GM21529 (cell line): Measurements from ENCODE around the gene ADIPOQ.
"Not testable (repeated sequence)": the region's sequence is repeated elsewhere in the genome, so short reads cannot be mapped to it uniquely, and the experiment has no call there.

Experiments used
- ATAC-seq: cut with Tn5 transposase; IDR thresholded peaks from one replicate; pipeline ENCODE4 v1.9.1; 2021; ENCODE audit not compliant: unreplicated experiment

ADIPOQ gene

GRCh38 chr3:186870421-186871201, 28.1 kb downstream of the ADIPOQ start:
- no peak for ATAC-seq

GRCh38 chr3:186871403-186871924, 29.0 kb downstream of the ADIPOQ start:
- ATAC-seq: no peak

GRCh38 chr3:186873796-186874195, 31.3 kb downstream of the ADIPOQ start:
- ATAC-seq: not testable (repeated sequence)

GRCh38 chr3:186874216-186874615, 31.7 kb downstream of the ADIPOQ start:
- not testable (repeated sequence) for ATAC-seq

GRCh38 chr3:186874841-186875240, 32.3 kb downstream of the ADIPOQ start:
- not testable (repeated sequence) for ATAC-seq

DNA sequence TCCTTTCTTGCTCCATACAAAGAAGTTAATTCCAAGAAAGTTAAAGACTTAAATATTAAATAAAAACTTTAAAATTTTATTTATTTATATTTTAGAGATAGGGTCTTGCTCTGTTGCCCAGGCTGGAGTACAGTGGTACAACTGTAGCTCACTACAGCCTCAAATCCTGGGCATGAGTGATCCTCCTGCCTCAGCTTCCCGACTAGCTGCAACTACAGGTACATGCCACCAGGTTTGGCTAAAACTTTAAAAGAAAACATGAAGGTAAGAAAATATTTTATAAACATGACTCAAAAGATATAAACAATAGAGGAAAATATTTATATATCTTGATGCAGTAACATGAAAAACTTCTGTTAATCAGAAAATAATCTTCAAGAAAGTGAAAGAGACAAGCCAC, 33.2 kb downstream of the ADIPOQ start:
- no peak for ATAC-seq

DNA sequence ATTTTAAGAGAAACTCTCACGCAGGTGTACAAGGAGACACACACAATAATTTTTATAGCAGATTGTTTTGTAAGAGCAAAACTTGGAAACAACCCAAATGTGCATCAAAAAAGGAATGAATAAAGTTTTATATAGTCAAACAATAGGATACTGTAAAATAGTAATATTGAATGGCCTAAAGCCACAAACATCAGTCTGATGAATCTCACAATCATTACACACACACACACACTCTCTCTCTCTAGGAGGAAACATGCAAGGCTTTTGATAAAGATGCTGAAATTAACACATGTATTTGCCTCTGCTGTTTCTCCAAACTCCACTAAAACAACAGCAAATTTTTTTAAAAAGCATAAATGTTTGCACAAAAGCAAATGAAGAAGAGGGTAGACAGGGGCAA, 37.3 kb downstream of the ADIPOQ start:
- no peak for ATAC-seq

- ATAC-seq: no peak
Measured at GRCh38 chr3:186880406-186880805, 37.9 kb downstream of the ADIPOQ start.

GRCh38 chr3:186882150-186882524, 39.6 kb downstream of the ADIPOQ start:
- ATAC-seq: no peak

DNA sequence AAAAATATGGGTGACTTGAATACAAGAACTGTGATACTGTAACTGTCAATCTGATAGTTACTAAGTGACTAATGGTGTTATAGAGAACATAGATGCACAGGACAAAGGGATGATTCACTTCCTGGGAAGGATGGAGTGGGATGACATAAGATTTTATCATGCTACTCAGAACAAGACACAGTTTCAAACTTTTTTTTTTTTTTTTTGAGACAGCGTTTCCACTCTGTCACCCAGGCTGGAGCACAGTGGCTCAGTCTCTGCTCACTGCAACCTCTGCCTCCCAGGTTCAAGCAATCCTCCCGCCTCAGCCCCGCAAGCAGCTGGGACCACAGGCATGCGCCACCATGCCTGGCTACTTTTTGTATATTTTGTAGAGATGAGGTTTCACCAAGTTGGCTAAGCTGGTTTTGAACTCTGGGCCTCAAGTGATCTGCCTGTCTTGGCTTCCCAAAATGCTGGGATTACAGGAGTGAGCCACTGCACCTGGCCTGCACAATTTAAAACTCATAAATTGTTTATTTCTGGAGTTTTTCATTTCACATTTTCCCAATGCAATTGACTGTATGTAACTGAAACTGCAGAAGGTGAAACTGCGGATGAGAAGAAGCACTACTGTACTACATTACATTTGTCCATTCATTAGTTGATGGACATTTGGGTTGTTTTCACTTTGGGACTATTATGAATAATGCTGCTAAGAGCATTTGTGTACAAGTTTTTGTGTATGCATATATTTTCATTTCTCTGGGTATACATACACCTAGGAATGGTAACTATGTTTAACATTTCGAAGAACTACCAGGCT, 40.6 kb downstream of the ADIPOQ start:
- ATAC-seq: no peak

DNA sequence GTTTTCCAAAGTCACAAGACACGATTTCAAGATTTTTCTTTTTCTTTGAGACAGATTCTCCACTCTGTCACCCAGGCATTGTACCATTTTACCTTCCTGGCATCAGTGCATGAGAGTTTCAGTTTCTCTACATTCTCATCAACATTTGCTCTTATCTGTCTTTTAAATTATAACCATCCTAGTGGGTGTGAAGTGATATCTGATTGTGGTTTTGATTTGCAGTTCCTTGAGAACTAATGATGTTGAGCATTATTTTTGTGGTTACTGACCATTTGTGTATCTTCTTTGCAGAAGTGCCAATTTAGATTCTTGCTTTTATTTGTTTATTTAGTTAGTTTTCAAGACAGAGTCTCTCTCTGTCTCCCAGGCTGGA, 41.2 kb downstream of the ADIPOQ start:
- no peak for ATAC-seq

DNA sequence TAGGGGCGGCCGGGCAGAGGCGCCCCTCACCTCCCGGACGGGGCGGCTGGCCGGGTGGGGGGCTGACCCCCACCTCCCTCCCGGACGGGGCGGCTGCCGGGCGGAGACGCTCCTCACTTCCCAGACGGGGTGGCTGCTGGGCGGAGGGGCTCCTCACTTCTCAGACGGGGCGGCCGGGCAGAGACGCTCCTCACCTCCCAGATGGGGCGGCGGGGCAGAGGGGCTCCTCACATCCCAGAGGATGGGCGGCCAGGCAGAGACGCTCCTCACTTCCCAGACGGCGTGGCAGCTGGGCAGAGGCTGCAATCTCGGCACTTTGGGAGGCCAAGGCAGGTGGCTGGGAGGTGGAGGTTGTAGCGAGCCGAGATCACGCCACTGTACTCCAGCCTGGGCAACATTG, 42.4 kb downstream of the ADIPOQ start:
- not testable (repeated sequence) for ATAC-seq

- no peak for ATAC-seq
Measured at GRCh38 chr3:186886202-186886981, 43.9 kb downstream of the ADIPOQ start.

DNA sequence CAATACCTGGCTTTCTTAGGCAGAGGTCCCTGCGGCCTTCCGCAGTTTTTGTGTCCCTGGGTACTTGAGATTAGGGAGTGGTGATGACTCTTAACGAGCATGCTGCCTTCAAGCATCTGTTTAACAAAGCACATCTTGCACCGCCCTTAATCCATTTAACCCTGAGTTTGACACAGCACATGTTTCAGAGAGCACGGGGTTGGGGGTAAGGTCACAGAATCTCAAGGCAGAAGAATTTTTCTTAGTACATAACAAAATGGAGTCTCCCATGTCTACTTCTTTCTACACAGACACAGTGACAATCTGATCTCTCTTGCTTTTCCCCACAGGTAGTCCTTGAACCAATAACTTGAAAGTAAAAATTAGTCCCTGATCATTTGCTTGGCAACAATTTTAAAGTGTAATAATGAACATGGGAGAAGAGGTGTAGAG, 45.0 kb downstream of the ADIPOQ start:
- not testable (repeated sequence) for ATAC-seq

DNA sequence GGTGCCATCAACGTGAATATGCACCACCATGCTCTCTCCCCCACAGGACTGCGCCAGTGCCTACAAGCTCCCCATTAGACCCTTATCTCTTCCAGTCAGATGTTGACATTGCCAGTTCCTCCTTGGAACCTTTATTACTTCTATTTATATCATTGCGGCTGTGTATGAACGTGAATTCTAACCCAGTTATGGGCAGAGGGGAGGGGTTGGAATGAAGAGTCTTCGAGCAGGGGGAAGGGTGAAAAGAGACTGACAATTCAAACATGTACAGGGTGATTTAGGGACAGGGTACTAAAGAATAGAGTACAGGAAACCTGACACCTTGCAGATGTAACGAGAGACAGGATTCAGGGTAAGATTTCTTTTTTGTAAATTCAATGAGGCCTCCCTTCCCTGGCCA, 46.1 kb downstream of the ADIPOQ start:
- ATAC-seq: no peak

GRCh38 chr3:186889698-186890097, 47.2 kb downstream of the ADIPOQ start:
- ATAC-seq: not testable (repeated sequence)

DNA sequence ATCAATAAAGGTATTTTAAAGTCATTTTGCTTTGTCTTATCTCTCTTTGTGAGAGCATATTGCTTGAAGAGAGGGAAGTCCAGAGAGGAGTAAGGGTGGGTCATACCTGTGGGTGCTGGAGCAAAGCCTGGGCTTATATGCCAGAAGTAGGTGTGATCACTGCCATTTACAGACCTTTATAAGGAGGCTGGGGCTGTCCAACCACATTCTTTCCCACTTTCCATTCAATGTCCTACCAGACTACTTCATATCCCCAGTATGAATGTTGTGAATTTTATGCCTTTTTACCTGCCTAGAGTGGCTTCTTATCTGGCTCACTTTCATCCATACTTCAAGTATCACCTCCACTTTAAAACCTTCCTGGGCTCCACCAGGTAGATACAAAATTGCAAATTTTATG, 48.4 kb downstream of the ADIPOQ start:
- no peak for ATAC-seq

- not testable (repeated sequence) for ATAC-seq
Measured at GRCh38 chr3:186893071-186893470, 50.6 kb downstream of the ADIPOQ start.

DNA sequence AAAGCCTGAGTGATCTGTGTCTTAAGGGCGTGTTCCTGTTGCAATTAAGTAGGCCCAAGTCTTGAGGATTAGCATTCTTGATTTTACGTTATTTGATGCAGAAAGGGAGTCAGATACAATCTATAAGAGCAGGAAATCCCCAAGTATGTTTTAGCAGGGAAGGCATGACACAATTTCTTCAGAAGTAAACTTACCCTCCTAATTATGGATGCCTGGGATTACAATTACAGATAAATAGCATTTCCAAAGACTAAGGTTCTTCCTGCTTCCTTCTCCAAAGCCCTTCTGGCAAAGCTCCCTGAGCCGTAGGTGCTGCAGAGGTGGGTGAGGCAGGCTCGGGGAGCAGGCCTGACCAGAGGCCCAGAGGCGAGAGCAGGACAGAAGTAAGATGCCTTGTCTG, 52.9 kb downstream of the ADIPOQ start:
- ATAC-seq: no peak

GRCh38 chr3:186896006-186896405, 53.5 kb downstream of the ADIPOQ start:
- ATAC-seq: no peak

- ATAC-seq: no peak
Measured at GRCh38 chr3:186896875-186897274, 54.4 kb downstream of the ADIPOQ start.
